Type B pancreatic cell (in vitro differentiated cells): ENCODE measurements around the gene CYP4F11. TPM values are rescaled to one million over a fixed set of nuclear protein-coding genes. Genes with fewer than 3 reads are reported as not detected.

ENCODE experiments used
- DNase-seq: peaks from one replicate; pipeline ENCODE4 v3.0.0; 2021; ENCODE audit warnings: mixed read lengths; ENCODE audit not compliant: unreplicated experiment; ENCODE audit errors: extremely low spot score
- H3K27ac Mint-ChIP-seq: 2 replicates; pipeline ENCODE4 v1.8.0; 2021; ENCODE audit warnings: mild to moderate bottlenecking, mixed read lengths
- H3K27me3 Mint-ChIP-seq: 2 replicates; pipeline ENCODE4 v1.8.0; 2021; ENCODE audit warnings: mixed read lengths
- H3K36me3 Mint-ChIP-seq: 2 replicates; pipeline ENCODE4 v1.8.0; 2021; ENCODE audit warnings: mixed read lengths
- H3K4me1 Mint-ChIP-seq: one replicate; pipeline ENCODE4 v1.8.0; 2021; ENCODE audit warnings: mixed read lengths; ENCODE audit not compliant: unreplicated experiment
- H3K4me3 Mint-ChIP-seq: 2 replicates; pipeline ENCODE4 v1.8.0; 2021; ENCODE audit warnings: mild to moderate bottlenecking, mixed read lengths
- H3K9me3 Mint-ChIP-seq: 2 replicates; pipeline ENCODE4 v1.8.0; 2021; ENCODE audit warnings: mixed read lengths
- total RNA-seq: library from RNA; stranded (reverse); gene quantifications from 2 replicates; pipeline ENCODE4 v1.2.1, GENCODE V29; 2021; ENCODE audit warnings: low replicate concordance
- TF ChIP-seq, protein P1 (sequence below): fragments of 200-600 bp; sonication (generic); conservative IDR thresholded peaks from 2 replicates; pipeline ENCODE4 v1.5.0; 2021; ENCODE audit warnings: antibody characterized with exemption, mild to moderate bottlenecking

Gene CYP4F11
- total RNA-seq, 1 donor from 2014 or later, result not detected

GRCh38 chr19:15866636-15867035, 67.7 kb downstream of the CYP4F11 start:
- no peak overlapping the region for H3K27ac Mint-ChIP-seq
- TF ChIP-seq, protein P1, sequence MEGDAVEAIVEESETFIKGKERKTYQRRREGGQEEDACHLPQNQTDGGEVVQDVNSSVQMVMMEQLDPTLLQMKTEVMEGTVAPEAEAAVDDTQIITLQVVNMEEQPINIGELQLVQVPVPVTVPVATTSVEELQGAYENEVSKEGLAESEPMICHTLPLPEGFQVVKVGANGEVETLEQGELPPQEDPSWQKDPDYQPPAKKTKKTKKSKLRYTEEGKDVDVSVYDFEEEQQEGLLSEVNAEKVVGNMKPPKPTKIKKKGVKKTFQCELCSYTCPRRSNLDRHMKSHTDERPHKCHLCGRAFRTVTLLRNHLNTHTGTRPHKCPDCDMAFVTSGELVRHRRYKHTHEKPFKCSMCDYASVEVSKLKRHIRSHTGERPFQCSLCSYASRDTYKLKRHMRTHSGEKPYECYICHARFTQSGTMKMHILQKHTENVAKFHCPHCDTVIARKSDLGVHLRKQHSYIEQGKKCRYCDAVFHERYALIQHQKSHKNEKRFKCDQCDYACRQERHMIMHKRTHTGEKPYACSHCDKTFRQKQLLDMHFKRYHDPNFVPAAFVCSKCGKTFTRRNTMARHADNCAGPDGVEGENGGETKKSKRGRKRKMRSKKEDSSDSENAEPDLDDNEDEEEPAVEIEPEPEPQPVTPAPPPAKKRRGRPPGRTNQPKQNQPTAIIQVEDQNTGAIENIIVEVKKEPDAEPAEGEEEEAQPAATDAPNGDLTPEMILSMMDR, result no peak
- H3K4me3 Mint-ChIP-seq, result no peak overlapping the region
- peaks cover 4% of the 10 kb centered on the region for H3K9me3 Mint-ChIP-seq
- H3K4me1 Mint-ChIP-seq, result no peaks in the 10 kb centered on the region
- H3K36me3 Mint-ChIP-seq, result no peaks in the 10 kb centered on the region
- H3K27me3 Mint-ChIP-seq, result no peaks in the 10 kb centered on the region
- no peak for DNase-seq

DNA sequence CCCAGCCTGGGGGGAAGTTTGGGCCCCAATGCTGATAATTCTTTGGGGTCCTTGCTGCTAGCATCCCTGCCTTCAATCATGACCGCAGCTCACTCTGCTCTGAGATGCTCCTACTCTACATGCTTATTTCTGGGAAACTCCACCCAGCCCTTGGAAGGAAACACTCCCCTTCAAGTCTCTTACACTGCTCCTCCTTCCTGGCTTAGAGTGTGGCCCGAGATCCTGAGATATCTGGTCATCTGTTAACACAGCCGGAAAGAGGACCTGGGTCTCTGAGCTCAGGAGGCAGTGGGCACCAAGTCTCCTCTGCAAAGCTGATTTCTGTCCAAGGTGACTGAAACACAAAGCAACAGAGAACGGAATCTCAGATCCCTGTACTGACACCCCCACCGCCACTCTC, 69.5 kb downstream of the CYP4F11 start:
- Mint-ChIP-seq H3K27me3 (no peaks in the 10 kb centered on the region), H3K9me3 (peaks cover 8% of the 10 kb centered on the region), H3K27ac (no peak overlapping the region), H3K4me1 (no peaks in the 10 kb centered on the region), H3K36me3 (no peaks in the 10 kb centered on the region), H3K4me3 (no peak overlapping the region)
- TF ChIP-seq, protein P1, result no peak
- no peak for DNase-seq

GRCh38 chr19:15863272-15863671, 71.1 kb downstream of the CYP4F11 start:
- Mint-ChIP-seq H3K27ac (no peak overlapping the region), H3K27me3 (no peaks in the 10 kb centered on the region), H3K4me1 (no peaks in the 10 kb centered on the region), H3K9me3 (peaks cover 4% of the 10 kb centered on the region), H3K4me3 (no peak overlapping the region), H3K36me3 (no peaks in the 10 kb centered on the region)
- TF ChIP-seq, protein P1, result no peak
- DNase-seq, result no peak

GRCh38 chr19:15862444-15862843, 71.9 kb downstream of the CYP4F11 start:
- H3K9me3 Mint-ChIP-seq, result peaks cover 4% of the 10 kb centered on the region
- no peaks in the 10 kb centered on the region for H3K4me1 Mint-ChIP-seq
- no peak overlapping the region for H3K4me3 Mint-ChIP-seq
- DNase-seq, result no peak
- no peaks in the 10 kb centered on the region for H3K27me3 Mint-ChIP-seq
- H3K36me3 Mint-ChIP-seq, result no peaks in the 10 kb centered on the region
- H3K27ac Mint-ChIP-seq, result no peak overlapping the region
- TF ChIP-seq, protein P1, result no peak

Other genes starting within 250 kb of the CYP4F11 start
- not detected in 2 replicates for gene OR10H2, start 206.5 kb downstream of the CYP4F11 start, total RNA-seq
- gene OR10H3, start 196.5 kb downstream of the CYP4F11 start, total RNA-seq, result not detected in 2 replicates
- gene OR10H5, start 146.9 kb downstream of the CYP4F11 start, total RNA-seq, result not detected in 2 replicates
- gene OR10H1, start 118.9 kb downstream of the CYP4F11 start, total RNA-seq, result not detected in 2 replicates
- gene CYP4F2, start 36.5 kb downstream of the CYP4F11 start, total RNA-seq, result not detected in 2 replicates
- not detected in 2 replicates for gene OR10H4, start 14.5 kb upstream of the CYP4F11 start, total RNA-seq
- 425 and 472 TPM in 2 replicates for gene TPM4, start 142.0 kb upstream of the CYP4F11 start, total RNA-seq
- 86.9 and 98.7 TPM in 2 replicates for gene RAB8A, start 177.4 kb upstream of the CYP4F11 start, total RNA-seq
- gene HSH2D, start 209.2 kb upstream of the CYP4F11 start, total RNA-seq, result 0.68 and 1.5 TPM in 2 replicates
- gene CIB3, start 239.0 kb upstream of the CYP4F11 start, total RNA-seq, result not detected in 2 replicates